ENCODE data around the gene TUBB1.

TUBB1 gene

GRCh38 chr20:58992911-58993310, 26.3 kb upstream of the TUBB1 start:
- Histone ChIP-seq H3K27ac (no peak overlapping the region), H3K27me3 (replicated peaks) (no peaks in the 10 kb centered on the region), H3K4me3 (ENCODE audit: low read depth, low read length) (no peak overlapping the region), H3K36me3 (replicated peaks) (peaks cover 91% of the 10 kb centered on the region)
- no peak for TF ChIP-seq CTCF (IDR thresholded peaks at IDR 0.05; ENCODE audit: low read depth, low read length, missing control alignments)
- no peak for DNase-seq
- in situ Hi-C loops (cut with HindIII; ENCODE audit: low pct_ligation_motif_present, low sequenced_read_pairs) = no loop called here

- no peak overlapping the region for H3K4me3 ChIP-seq (ENCODE audit: low read depth, low read length)
- no peaks in the 10 kb centered on the region for H3K27me3 ChIP-seq (replicated peaks)
- H3K27ac ChIP-seq = no peak overlapping the region
- DNase-seq = no peak
- peaks cover 84% of the 10 kb centered on the region for H3K36me3 ChIP-seq (replicated peaks)
- TF ChIP-seq CTCF (IDR thresholded peaks at IDR 0.05; ENCODE audit: low read depth, low read length, missing control alignments) = no peak
- in situ Hi-C loops (cut with HindIII; ENCODE audit: low pct_ligation_motif_present, low sequenced_read_pairs) = no loop called here
Measured at GRCh38 chr20:58993332-58994248, 25.6 kb upstream of the TUBB1 start.

GRCh38 chr20:58994390-58995159, 24.7 kb upstream of the TUBB1 start:
- in situ Hi-C loops (cut with HindIII; ENCODE audit: low pct_ligation_motif_present, low sequenced_read_pairs) = no loop called here
- DNase-seq = no peak
- Histone ChIP-seq H3K27ac (no peak overlapping the region), H3K36me3 (replicated peaks) (peaks cover 80% of the 10 kb centered on the region), H3K27me3 (replicated peaks) (no peaks in the 10 kb centered on the region), H3K4me3 (ENCODE audit: low read depth, low read length) (no peak overlapping the region)
- no peak for TF ChIP-seq CTCF (IDR thresholded peaks at IDR 0.05; ENCODE audit: low read depth, low read length, missing control alignments)

GRCh38 chr20:58995461-58996225, 23.6 kb upstream of the TUBB1 start:
- TF ChIP-seq CTCF (IDR thresholded peaks at IDR 0.05; ENCODE audit: low read depth, low read length, missing control alignments) = no peak
- DNase-seq = no peak
- in situ Hi-C loops (cut with HindIII; ENCODE audit: low pct_ligation_motif_present, low sequenced_read_pairs) = no loop called here
- Histone ChIP-seq H3K27ac (no peak overlapping the region), H3K27me3 (replicated peaks) (no peaks in the 10 kb centered on the region), H3K4me3 (ENCODE audit: low read depth, low read length) (no peak overlapping the region), H3K36me3 (replicated peaks) (peaks cover 69% of the 10 kb centered on the region)

- no peak overlapping the region for H3K27ac ChIP-seq
- no peak for TF ChIP-seq CTCF (IDR thresholded peaks at IDR 0.05; ENCODE audit: low read depth, low read length, missing control alignments)
- peaks cover 65% of the 10 kb centered on the region for H3K36me3 ChIP-seq (replicated peaks)
- no peak for DNase-seq
- no peaks in the 10 kb centered on the region for H3K27me3 ChIP-seq (replicated peaks)
- in situ Hi-C loops (cut with HindIII; ENCODE audit: low pct_ligation_motif_present, low sequenced_read_pairs) = no loop called here
- H3K4me3 ChIP-seq (ENCODE audit: low read depth, low read length) = no peak overlapping the region
Measured at GRCh38 chr20:58996226-58996611, 23.0 kb upstream of the TUBB1 start.
